Nephron progenitor cell (in vitro differentiated cells): Measurements from ENCODE around the gene SFMBT2.

ENCODE experiments used
- DNase-seq: peaks from one replicate; pipeline ENCODE4 v3.0.0; 2021
- H3K27ac Mint-ChIP-seq: 2 replicates; pipeline ENCODE4 v1.8.0; 2021; ENCODE audit warnings: mild to moderate bottlenecking, moderate library complexity, mixed read lengths
- H3K27me3 Mint-ChIP-seq: 2 replicates; pipeline ENCODE4 v1.8.0; 2021; ENCODE audit warnings: mild to moderate bottlenecking, low read depth, mixed read lengths; ENCODE audit not compliant: poor library complexity
- H3K36me3 Mint-ChIP-seq: 2 replicates; pipeline ENCODE4 v1.8.0; 2021; ENCODE audit warnings: low read depth, mixed read lengths
- H3K4me1 Mint-ChIP-seq: 2 replicates; pipeline ENCODE4 v1.8.0; 2021; ENCODE audit warnings: mixed read lengths
- H3K4me3 Mint-ChIP-seq: 2 replicates; pipeline ENCODE4 v1.8.0; 2021; ENCODE audit warnings: mild to moderate bottlenecking, moderate library complexity, mixed read lengths
- H3K9me3 Mint-ChIP-seq: 2 replicates; pipeline ENCODE4 v1.8.0; 2021; ENCODE audit warnings: mild to moderate bottlenecking, moderate library complexity, mixed read lengths
- TF ChIP-seq, protein P1 (sequence below): fragments of 200-600 bp; sonication (generic); IDR thresholded peaks from 2 replicates; pipeline ENCODE4 v1.5.0; 2021; ENCODE audit warnings: antibody characterized with exemption

Gene SFMBT2

DNA sequence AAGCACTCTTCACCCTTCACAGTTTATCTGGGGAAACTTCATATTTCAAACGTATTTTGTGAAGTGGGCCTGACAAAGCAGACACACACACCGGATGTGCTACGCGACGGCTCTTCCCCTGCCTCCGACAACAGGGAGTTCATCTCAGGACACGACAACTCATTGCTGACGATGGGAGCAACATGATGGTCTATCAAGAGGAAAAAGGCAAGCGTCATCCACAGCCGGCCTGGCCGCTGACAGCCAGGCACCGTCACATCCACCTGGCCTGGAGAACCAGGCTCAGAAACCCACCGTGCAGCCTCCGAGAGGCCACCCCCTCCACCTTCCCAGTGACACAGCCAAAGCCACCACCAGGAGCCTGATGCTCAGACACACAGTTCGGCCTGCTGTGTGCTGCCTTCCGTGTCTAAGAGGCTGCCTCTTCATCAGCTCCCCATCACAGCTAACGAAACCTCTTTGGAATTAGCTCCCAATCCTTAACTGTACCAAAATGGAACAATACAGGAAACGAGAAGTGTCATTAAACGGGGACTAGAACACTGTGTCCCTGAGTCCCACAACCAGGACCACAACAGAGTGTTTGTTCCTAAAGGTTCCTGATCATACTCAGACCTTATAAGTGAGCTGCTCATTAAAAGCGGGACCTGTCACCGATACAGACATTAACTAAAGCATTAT is 76.7 kb downstream of the SFMBT2 start:
- H3K27me3 Mint-ChIP-seq: peaks cover 6% of the 10 kb centered on the region
- no peak overlapping the region for H3K4me3 Mint-ChIP-seq
- H3K27ac Mint-ChIP-seq: peak overlapping the region; percentile 82
- no peak for DNase-seq
- peaks cover 5% of the 10 kb centered on the region for H3K9me3 Mint-ChIP-seq
- H3K36me3 Mint-ChIP-seq: peaks cover 21% of the 10 kb centered on the region
- TF ChIP-seq, protein P1, sequence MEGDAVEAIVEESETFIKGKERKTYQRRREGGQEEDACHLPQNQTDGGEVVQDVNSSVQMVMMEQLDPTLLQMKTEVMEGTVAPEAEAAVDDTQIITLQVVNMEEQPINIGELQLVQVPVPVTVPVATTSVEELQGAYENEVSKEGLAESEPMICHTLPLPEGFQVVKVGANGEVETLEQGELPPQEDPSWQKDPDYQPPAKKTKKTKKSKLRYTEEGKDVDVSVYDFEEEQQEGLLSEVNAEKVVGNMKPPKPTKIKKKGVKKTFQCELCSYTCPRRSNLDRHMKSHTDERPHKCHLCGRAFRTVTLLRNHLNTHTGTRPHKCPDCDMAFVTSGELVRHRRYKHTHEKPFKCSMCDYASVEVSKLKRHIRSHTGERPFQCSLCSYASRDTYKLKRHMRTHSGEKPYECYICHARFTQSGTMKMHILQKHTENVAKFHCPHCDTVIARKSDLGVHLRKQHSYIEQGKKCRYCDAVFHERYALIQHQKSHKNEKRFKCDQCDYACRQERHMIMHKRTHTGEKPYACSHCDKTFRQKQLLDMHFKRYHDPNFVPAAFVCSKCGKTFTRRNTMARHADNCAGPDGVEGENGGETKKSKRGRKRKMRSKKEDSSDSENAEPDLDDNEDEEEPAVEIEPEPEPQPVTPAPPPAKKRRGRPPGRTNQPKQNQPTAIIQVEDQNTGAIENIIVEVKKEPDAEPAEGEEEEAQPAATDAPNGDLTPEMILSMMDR: no peak
- peaks cover 33% of the 10 kb centered on the region for H3K4me1 Mint-ChIP-seq

DNA sequence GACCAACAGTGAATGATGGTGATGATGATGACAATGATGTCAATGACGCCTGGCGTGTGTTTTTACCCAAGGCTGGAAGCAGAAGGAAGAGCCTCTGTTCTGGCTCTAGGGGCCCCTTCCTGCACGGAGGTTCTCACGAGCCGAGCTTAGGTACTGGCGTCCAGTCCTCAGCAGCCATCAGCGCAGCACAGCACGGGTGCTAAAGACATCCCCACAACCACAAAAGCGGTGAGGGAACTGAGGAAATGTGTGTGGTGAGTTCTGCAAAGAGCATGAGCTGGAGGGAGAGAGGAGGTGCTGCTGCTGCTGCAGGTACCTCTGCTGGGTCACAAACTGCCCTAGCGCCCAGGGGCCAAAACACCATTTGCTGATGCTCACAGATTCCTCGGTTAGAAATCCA is 81.6 kb downstream of the SFMBT2 start:
- Mint-ChIP-seq H3K9me3 (peaks cover 48% of the 10 kb centered on the region), H3K36me3 (peaks cover 45% of the 10 kb centered on the region), H3K4me3 (no peak overlapping the region), H3K4me1 (peaks cover 8% of the 10 kb centered on the region), H3K27me3 (peaks cover 3% of the 10 kb centered on the region), H3K27ac (no peak overlapping the region)
- no peak for DNase-seq
- TF ChIP-seq, protein P1: no peak

DNA sequence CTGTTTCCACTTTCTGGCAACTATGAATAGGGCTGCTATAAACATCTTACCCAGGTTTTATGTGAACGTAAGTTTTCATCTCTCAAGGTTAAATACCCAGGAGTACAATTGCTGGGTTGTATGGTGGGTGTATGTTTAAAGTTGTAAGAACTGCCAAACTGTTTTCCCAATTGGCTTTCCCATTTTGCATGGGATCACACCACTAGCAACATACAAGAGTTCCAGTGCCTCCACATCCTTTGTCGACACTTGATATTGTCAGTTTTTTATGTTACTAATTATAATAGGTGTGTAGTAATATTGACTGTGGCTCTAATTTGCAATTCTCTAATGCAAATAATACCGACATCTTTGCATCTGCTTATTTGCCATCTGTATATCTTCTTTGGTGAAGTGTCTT is 82.9 kb downstream of the SFMBT2 start:
- peaks cover 48% of the 10 kb centered on the region for H3K36me3 Mint-ChIP-seq
- TF ChIP-seq, protein P1: no peak
- H3K4me1 Mint-ChIP-seq: no peaks in the 10 kb centered on the region
- H3K27ac Mint-ChIP-seq: no peak overlapping the region
- no peak for DNase-seq
- H3K4me3 Mint-ChIP-seq: no peak overlapping the region
- H3K27me3 Mint-ChIP-seq: peaks cover 3% of the 10 kb centered on the region
- peaks cover 51% of the 10 kb centered on the region for H3K9me3 Mint-ChIP-seq

DNA sequence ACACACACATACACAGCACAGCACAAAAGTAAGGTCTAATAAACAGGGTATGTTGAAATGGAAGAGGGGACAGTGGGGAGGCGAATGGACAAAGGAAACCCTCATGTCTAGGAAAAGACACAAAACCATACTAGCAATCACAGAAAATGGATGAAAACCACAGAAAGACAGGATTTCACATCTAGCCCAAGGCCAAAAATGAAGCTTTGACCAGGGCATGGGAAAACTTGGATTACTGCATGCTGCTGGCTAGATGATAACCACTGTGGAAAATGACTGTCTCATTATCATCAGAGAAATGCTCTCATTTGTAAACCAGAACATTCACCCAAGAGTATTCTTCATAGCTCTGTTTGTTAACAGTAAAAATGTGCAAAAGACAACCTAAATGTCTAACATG is 88.2 kb downstream of the SFMBT2 start:
- peaks cover 44% of the 10 kb centered on the region for H3K36me3 Mint-ChIP-seq
- H3K27me3 Mint-ChIP-seq: no peaks in the 10 kb centered on the region
- peaks cover 26% of the 10 kb centered on the region for H3K4me1 Mint-ChIP-seq
- H3K27ac Mint-ChIP-seq: no peak overlapping the region
- no peak for DNase-seq
- TF ChIP-seq, protein P1: no peak
- peaks cover 49% of the 10 kb centered on the region for H3K9me3 Mint-ChIP-seq
- H3K4me3 Mint-ChIP-seq: no peak overlapping the region

DNA sequence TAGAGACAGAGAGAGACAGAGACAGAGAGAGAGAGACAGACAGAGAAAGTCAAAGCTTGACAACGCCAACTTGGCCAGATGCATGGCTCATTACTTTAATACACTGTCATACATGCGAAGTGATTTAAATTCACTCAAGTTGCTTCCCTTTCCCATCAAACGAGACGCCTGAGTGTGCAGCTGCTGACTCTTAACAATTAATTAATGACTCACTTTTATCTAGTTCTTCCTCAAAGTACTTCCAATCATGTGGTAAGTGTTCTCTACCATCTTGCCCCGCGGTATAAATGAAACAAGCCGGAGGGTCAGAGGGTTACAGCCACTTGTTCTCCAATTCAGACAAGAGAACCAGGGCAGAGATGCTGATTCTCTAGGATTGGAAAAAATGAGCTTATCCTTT is 90.8 kb downstream of the SFMBT2 start:
- no peak overlapping the region for H3K27ac Mint-ChIP-seq
- H3K27me3 Mint-ChIP-seq: no peaks in the 10 kb centered on the region
- peak overlapping the region; percentile 16 for H3K4me3 Mint-ChIP-seq
- TF ChIP-seq, protein P1: no peak
- H3K9me3 Mint-ChIP-seq: peaks cover 27% of the 10 kb centered on the region
- peaks cover 26% of the 10 kb centered on the region for H3K4me1 Mint-ChIP-seq
- peaks cover 34% of the 10 kb centered on the region for H3K36me3 Mint-ChIP-seq
- no peak for DNase-seq

DNA sequence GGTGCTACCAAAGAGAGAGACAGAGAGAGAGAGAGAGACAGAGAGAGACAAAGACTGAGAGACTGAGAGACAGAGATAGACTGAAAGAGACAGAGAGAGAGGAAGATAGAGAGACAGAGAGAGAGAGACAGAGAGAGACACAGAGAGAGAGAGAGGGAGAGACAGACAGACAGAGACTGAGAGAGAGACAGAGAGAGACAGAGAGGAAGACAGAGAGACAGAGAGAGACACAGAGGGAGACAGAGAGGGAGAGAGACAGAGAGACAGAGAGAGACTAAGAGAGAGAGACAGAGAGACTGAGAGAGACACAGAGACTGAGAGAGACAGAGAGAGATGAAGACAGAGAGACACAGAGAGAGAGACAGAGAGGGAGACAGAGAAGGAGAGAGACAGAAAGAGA is 91.2 kb downstream of the SFMBT2 start:
- no peak overlapping the region for H3K27ac Mint-ChIP-seq
- peaks cover 25% of the 10 kb centered on the region for H3K9me3 Mint-ChIP-seq
- H3K4me1 Mint-ChIP-seq: peaks cover 26% of the 10 kb centered on the region
- TF ChIP-seq, protein P1: no peak
- no peak for DNase-seq
- no peaks in the 10 kb centered on the region for H3K27me3 Mint-ChIP-seq
- H3K36me3 Mint-ChIP-seq: peaks cover 34% of the 10 kb centered on the region
- peak overlapping the region; percentile 16 for H3K4me3 Mint-ChIP-seq
